H9 (cell line): ENCODE data around the gene CKAP2. TPM values are rescaled to one million over a fixed set of nuclear protein-coding genes. Genes with fewer than 3 reads are reported as not detected.
"Not testable (repeated sequence)": the region's sequence is repeated elsewhere in the genome, so short reads cannot be mapped to it uniquely, and the experiment has no call there.

Experiments used
- DNase-seq: peaks from one replicate; pipeline ENCODE4 v3.0.0-alpha.2; 2017
- H2AFZ ChIP-seq: one replicate; pipeline ENCODE4 v1.6.1; 2013; ENCODE audit warnings: mild to moderate bottlenecking, low read length, control low read depth, moderate library complexity
- H2AK5ac ChIP-seq: 2 replicates; pipeline ENCODE4 v1.6.1; 2013; ENCODE audit warnings: low read length, control low read depth, mixed read lengths; ENCODE audit not compliant: insufficient read length
- H2BK120ac ChIP-seq: one replicate; pipeline ENCODE4 v1.6.1; 2013; ENCODE audit warnings: low read depth, mild to moderate bottlenecking, low read length, control low read depth, inconsistent platforms; ENCODE audit not compliant: poor library complexity, severe bottlenecking
- H2BK12ac ChIP-seq: 2 replicates; pipeline ENCODE4 v1.6.1; 2013; ENCODE audit warnings: low read length, control low read depth, mixed read lengths, low read depth; ENCODE audit not compliant: insufficient read length
- H2BK15ac ChIP-seq: 2 replicates; pipeline ENCODE4 v1.6.1; 2013; ENCODE audit warnings: low read depth, low read length, control low read depth
- H2BK20ac ChIP-seq: one replicate; pipeline ENCODE4 v1.6.1; 2013; ENCODE audit warnings: low read depth, mild to moderate bottlenecking, low read length, control low read depth, inconsistent platforms; ENCODE audit not compliant: poor library complexity, severe bottlenecking
- H2BK5ac ChIP-seq: 2 replicates; pipeline ENCODE4 v1.6.1; 2013; ENCODE audit warnings: low read length, control low read depth, mixed read lengths; ENCODE audit not compliant: insufficient read length
- H3K14ac ChIP-seq: 2 replicates; pipeline ENCODE4 v1.6.1; 2013; ENCODE audit warnings: low read length, control low read depth; ENCODE audit not compliant: insufficient read depth
- H3K18ac ChIP-seq: 2 replicates; pipeline ENCODE4 v1.6.1; 2013; ENCODE audit warnings: low read depth, mild to moderate bottlenecking, mixed read lengths, low read length, control low read depth; ENCODE audit not compliant: insufficient read length
- H3K23ac ChIP-seq: 2 replicates; pipeline ENCODE4 v1.6.1; 2013; ENCODE audit warnings: low read length, control low read depth, mixed read lengths, low read depth; ENCODE audit not compliant: insufficient read length
- H3K23me2 ChIP-seq: 2 replicates; pipeline ENCODE4 v1.6.1; 2013; ENCODE audit warnings: low read depth, mild to moderate bottlenecking, mixed read lengths, low read length, control low read depth; ENCODE audit not compliant: insufficient read length, poor library complexity, severe bottlenecking
- H3K27ac ChIP-seq: 2 replicates; pipeline ENCODE4 v1.5.1; 2013; ENCODE audit warnings: low read length, control low read depth, mixed read lengths, low read depth; ENCODE audit not compliant: insufficient read length
- H3K27me3 ChIP-seq: 2 replicates; pipeline ENCODE4 v1.6.1; 2013; ENCODE audit warnings: low read length, control low read depth, inconsistent platforms; ENCODE audit not compliant: insufficient read depth
- H3K4ac ChIP-seq: 2 replicates; pipeline ENCODE4 v1.6.1; 2013; ENCODE audit warnings: low read depth, mild to moderate bottlenecking, control low read depth, inconsistent platforms, low read length, moderate library complexity
- H3K4me1 ChIP-seq: 2 replicates; pipeline ENCODE4 v1.6.1; 2013; ENCODE audit warnings: low read length, control low read depth, inconsistent platforms; ENCODE audit not compliant: insufficient read depth
- H3K4me2 ChIP-seq: 2 replicates; pipeline ENCODE4 v1.6.1; 2013; ENCODE audit warnings: low read length, control low read depth, mixed read lengths; ENCODE audit not compliant: insufficient read length, insufficient read depth
- H3K56ac ChIP-seq: 2 replicates; pipeline ENCODE4 v1.6.1; 2013; ENCODE audit warnings: low read depth, mild to moderate bottlenecking, mixed read lengths, low read length, control low read depth; ENCODE audit not compliant: insufficient read length
- H3K79me1 ChIP-seq: 2 replicates; pipeline ENCODE4 v1.6.1; 2013; ENCODE audit warnings: low read depth, mild to moderate bottlenecking, moderate library complexity, low read length, control low read depth, inconsistent platforms; ENCODE audit not compliant: insufficient read depth, poor library complexity, severe bottlenecking
- H3K79me2 ChIP-seq: 2 replicates; pipeline ENCODE4 v1.6.1; 2013; ENCODE audit warnings: low read length, control low read depth, inconsistent platforms; ENCODE audit not compliant: insufficient read depth
- H3K9ac ChIP-seq: 2 replicates; pipeline ENCODE4 v1.6.1; 2013; ENCODE audit warnings: low read length, control low read depth, mixed read lengths; ENCODE audit not compliant: insufficient read length; ENCODE audit errors: extremely low read depth
- H3K9me3 ChIP-seq: one replicate; pipeline ENCODE4 v1.6.1; 2013; ENCODE audit warnings: low read depth, low read length, inconsistent platforms; ENCODE audit not compliant: control insufficient read depth
- H3T11ph ChIP-seq: one replicate; pipeline ENCODE4 v1.6.1; 2013; ENCODE audit warnings: mild to moderate bottlenecking, low read length, control low read depth, inconsistent platforms
- H4K20me1 ChIP-seq: one replicate; pipeline ENCODE4 v1.6.1; 2013; ENCODE audit not compliant: control insufficient read depth, insufficient read length, insufficient read depth
- H4K5ac ChIP-seq: 2 replicates; pipeline ENCODE4 v1.6.1; 2013; ENCODE audit warnings: low read depth, mild to moderate bottlenecking, mixed read lengths, low read length, control low read depth; ENCODE audit not compliant: insufficient read length
- H4K8ac ChIP-seq: replicated peaks from 2 replicates; pipeline ENCODE4 v1.6.1; 2013; ENCODE audit warnings: low read length, control low read depth, mixed read lengths, low read depth; ENCODE audit not compliant: insufficient read length
- H4K91ac ChIP-seq: 2 replicates; pipeline ENCODE4 v1.6.1; 2013; ENCODE audit warnings: low read depth, mild to moderate bottlenecking, moderate library complexity, mixed read lengths, low read length, control low read depth; ENCODE audit not compliant: insufficient read length
- H3K27ac Mint-ChIP-seq, 3 experiments: 2 replicates in 2 of 3; 3 replicates in 1 of 3; pipeline ENCODE4 v1.8.0; 2020 to 2021; ENCODE audit warnings: mixed read lengths in 3 of 3, mild to moderate bottlenecking in 1 of 3, moderate library complexity in 1 of 3
- H3K27me3 Mint-ChIP-seq: 2 replicates; pipeline ENCODE4 v1.8.0; 2021; ENCODE audit warnings: low read depth, mild to moderate bottlenecking, moderate library complexity, mixed read lengths
- H3K36me3 Mint-ChIP-seq, 3 experiments: 2 replicates in 2 of 3; 3 replicates in 1 of 3; pipeline ENCODE4 v1.8.0; 2020 to 2021; ENCODE audit warnings: low read depth in 3 of 3, mixed read lengths in 3 of 3; ENCODE audit not compliant: insufficient read depth in 1 of 3
- H3K4me1 Mint-ChIP-seq, 2 experiments: 2 replicates each; pipeline ENCODE4 v1.8.0; 2020; ENCODE audit warnings: mixed read lengths in 2 of 2
- H3K4me3 Mint-ChIP-seq, 2 experiments: 2 replicates in 1 of 2; 3 replicates in 1 of 2; pipeline ENCODE4 v1.8.0; 2020 to 2021; ENCODE audit warnings: mild to moderate bottlenecking in 2 of 2, mixed read lengths in 2 of 2, moderate library complexity in 1 of 2
- H3K9me3 Mint-ChIP-seq, 2 experiments: 2 replicates in 1 of 2; 3 replicates in 1 of 2; pipeline ENCODE4 v1.8.0; 2020; ENCODE audit warnings: mild to moderate bottlenecking in 2 of 2, mixed read lengths in 2 of 2, moderate library complexity in 1 of 2
- WGBS: extraction: QIAGEN DNeasy Blood & Tissue Kit; methylation state at CpG from one replicate; pipeline ENCODE4 v1.1.7; 2013; ENCODE audit warnings: missing lambda C conversion rate, low lambda C conversion rate, mixed read lengths; ENCODE audit not compliant: insufficient read length; ENCODE audit errors: extremely low coverage; 5-methylcytosine and 5-hydroxymethylcytosine counted together
- total RNA-seq: library from RNA; stranded (reverse); gene quantifications from 2 replicates; pipeline ENCODE4 v1.2.1, GENCODE V29; 2021

The CKAP2 gene
- total RNA-seq, 1 experiment from 2014 or later, result 72.4 TPM

- H2AFZ ChIP-seq, H3K4ac ChIP-seq, H2BK5ac ChIP-seq, H3K27me3 Mint-ChIP-seq, H3K9me3 ChIP-seq, H3K9ac ChIP-seq, H3K56ac ChIP-seq, H3K27ac ChIP-seq, H4K91ac ChIP-seq, H3K27ac Mint-ChIP-seq, H3K79me2 ChIP-seq, H3K9me3 Mint-ChIP-seq, H3K27me3 ChIP-seq, H3K4me1 ChIP-seq, H3K4me1 Mint-ChIP-seq, H4K5ac ChIP-seq, H2BK20ac ChIP-seq, H3K23me2 ChIP-seq, H3K14ac ChIP-seq, H2BK15ac ChIP-seq, H3K36me3 Mint-ChIP-seq, H2BK120ac ChIP-seq, H3T11ph ChIP-seq, H4K8ac ChIP-seq, H3K4me3 Mint-ChIP-seq, H3K4me2 ChIP-seq, H3K18ac ChIP-seq, H3K79me1 ChIP-seq, H3K23ac ChIP-seq, H2AK5ac ChIP-seq, DNase-seq, H4K20me1 ChIP-seq, H2BK12ac ChIP-seq: not testable (repeated sequence)
- WGBS, result no CpG with 5 or more reads among the region's 5 CpGs
Observed at GRCh38 chr13:52494241-52494640, 39.0 kb downstream of the CKAP2 start.

GRCh38 chr13:52497979-52498378 lies 42.7 kb downstream of the CKAP2 start:
- H4K91ac ChIP-seq, H3K4ac ChIP-seq, H3K27ac Mint-ChIP-seq, H3K14ac ChIP-seq, H3K79me1 ChIP-seq, H3K79me2 ChIP-seq, H2BK120ac ChIP-seq, H3K23me2 ChIP-seq, H3K4me2 ChIP-seq, H2BK12ac ChIP-seq, H3T11ph ChIP-seq, H3K27me3 Mint-ChIP-seq, H2AFZ ChIP-seq, H3K4me1 ChIP-seq, DNase-seq, H3K27me3 ChIP-seq, H3K9ac ChIP-seq, H3K18ac ChIP-seq, H3K56ac ChIP-seq, H2BK20ac ChIP-seq, H3K4me1 Mint-ChIP-seq, H4K8ac ChIP-seq, H2BK5ac ChIP-seq, H4K5ac ChIP-seq, H3K4me3 Mint-ChIP-seq, H3K9me3 ChIP-seq, H3K9me3 Mint-ChIP-seq, H3K27ac ChIP-seq, H4K20me1 ChIP-seq, H2AK5ac ChIP-seq, H3K36me3 Mint-ChIP-seq, H3K23ac ChIP-seq, H2BK15ac ChIP-seq: not testable (repeated sequence)
- no CpG with 5 or more reads among the region's 3 CpGs for WGBS
